H1 (cell line): ENCODE results near the gene ANKRD50.

Experiments used
- CTCF ChIP-seq, 3 experiments: IDR thresholded peaks; 1 replicate in 2 of 3; 2 replicates in 1 of 3; pipeline versions ENCODE4 v1.5.1 to v1.6.1; 2011; ENCODE audit warnings: low read length in 3 of 3, mild to moderate bottlenecking in 3 of 3, inconsistent platforms in 2 of 3, low read depth in 1 of 3, moderate library complexity in 1 of 3; ENCODE audit not compliant: insufficient read depth in 1 of 3; ENCODE audit errors: control extremely low read depth in 1 of 3
- SIN3A ChIP-seq, 2 experiments: IDR thresholded peaks in 1 of 2; conservative IDR thresholded peaks in 1 of 2; 2 replicates each; pipeline ENCODE4 v1.6.1; 2011 to 2012; ENCODE audit warnings: low read length in 2 of 2, improper control_type of control experiment in 1 of 2, low read depth in 1 of 2, mild to moderate bottlenecking in 1 of 2

GRCh38 chr4:124753941-124754581 is 41.5 kb upstream of the ANKRD50 start:
- TF ChIP-seq SIN3A (conservative IDR thresholded peaks at IDR 0.05 in 1 of 2, IDR thresholded peaks at IDR 0.05 in 1 of 2; ENCODE audit: low read depth in 1 of 2, low read length in 2 of 2) (no peak), CTCF (IDR thresholded peaks at IDR 0.05; ENCODE audit: control extremely low read depth in 1 of 3, insufficient read depth in 1 of 3, low read depth in 1 of 3, low read length in 3 of 3) (no peak)
